Upper lobe of left lung (tissue), 4 donors: ENCODE data around the gene PHF3.

Source experiments
- CTCF ChIP-seq, 6 experiments: fragments of 450-650 bp in 4 of 6; fragments of 200-600 bp in 2 of 6; sonication (generic) in 2 of 6; IDR thresholded peaks; one replicate each; pipeline ENCODE4 v1.5.1; 2016 to 2019; ENCODE audit warnings: antibody characterized with exemption in 6 of 6
- EP300 ChIP-seq, 4 donors: sonication (generic); formaldehyde crosslinking; IDR thresholded peaks; one replicate each; pipeline ENCODE4 v1.5.1; 2017; ENCODE audit warnings: antibody characterized with exemption in 4 of 4, control low read depth in 2 of 4
- POLR2A ChIP-seq, 4 donors: fragments of 450-650 bp; IDR thresholded peaks; one replicate each; pipeline ENCODE4 v1.5.1; 2016 to 2017; ENCODE audit warnings: antibody characterized with exemption in 4 of 4, mild to moderate bottlenecking in 2 of 4
- POLR2AphosphoS5 ChIP-seq, 2 donors: sonication (generic); formaldehyde crosslinking; IDR thresholded peaks; one replicate each; pipeline ENCODE4 v1.5.1; 2017; ENCODE audit warnings: antibody characterized with exemption in 2 of 2

GRCh38 chr6:63742060-63742459 lies 106.5 kb downstream of the PHF3 start:
- TF ChIP-seq CTCF (IDR thresholded peaks at IDR 0.05) (no peak), POLR2AphosphoS5 (IDR thresholded peaks at IDR 0.05) (no peak), POLR2A (IDR thresholded peaks at IDR 0.05) (no peak), EP300 (IDR thresholded peaks at IDR 0.05) (no peak)
